SK-N-SH treated with all-trans-retinoic acid at 6 μM for 48 hours (cell line): ENCODE data around the gene DNAJB8.

Source experiments
- ATAC-seq: fragments of 200-7000 bp; cut with Tn5 transposase; 3 replicates; pipeline ENCODE4 v1.9.1; 2020; ENCODE audit warnings: mild to moderate bottlenecking, moderate library complexity
- BACH2 ChIP-seq: fragments of 250-450 bp; sonication (Bioruptor Pico); IDR thresholded peaks from 2 replicates; pipeline ENCODE4 v1.9.0; 2021; ENCODE audit warnings: mild to moderate bottlenecking, borderline replicate concordance
- CREB5 ChIP-seq: fragments of 250-450 bp; sonication (Bioruptor Pico); IDR thresholded peaks from 2 replicates; pipeline ENCODE4 v1.5.1; 2020; ENCODE audit warnings: low read depth, mild to moderate bottlenecking, moderate library complexity
- CSRNP3 ChIP-seq: fragments of 250-450 bp; sonication (Bioruptor Pico); IDR thresholded peaks from 2 replicates; pipeline ENCODE4 v1.5.1; 2021; ENCODE audit warnings: mild to moderate bottlenecking, moderate library complexity
- ESRRG ChIP-seq: fragments of 250-450 bp; sonication (Bioruptor Pico); IDR thresholded peaks from 2 replicates; pipeline ENCODE4 v1.6.1; 2021; ENCODE audit warnings: mild to moderate bottlenecking
- GLIS3 ChIP-seq: fragments of 250-450 bp; sonication (Bioruptor Pico); IDR thresholded peaks from 2 replicates; pipeline ENCODE4 v1.5.0; 2020; ENCODE audit warnings: mild to moderate bottlenecking, moderate library complexity
- ISL1 ChIP-seq: fragments of 250-450 bp; sonication (Bioruptor Pico); IDR thresholded peaks from 2 replicates; pipeline ENCODE4 v2.1.2; 2022; ENCODE audit warnings: mild to moderate bottlenecking, moderate library complexity
- PATZ1 ChIP-seq: fragments of 250-450 bp; sonication (Bioruptor Pico); IDR thresholded peaks from 2 replicates; pipeline ENCODE4 v1.8.0; 2020; ENCODE audit warnings: mild to moderate bottlenecking, moderate library complexity, borderline replicate concordance
- POU6F1 ChIP-seq: fragments of 250-450 bp; sonication (Bioruptor Pico); IDR thresholded peaks from 2 replicates; pipeline ENCODE4 v1.8.0; 2021; ENCODE audit warnings: low read depth, mild to moderate bottlenecking, moderate library complexity, borderline replicate concordance
- PPARA ChIP-seq: fragments of 250-450 bp; sonication (Bioruptor Pico); IDR thresholded peaks from 2 replicates; pipeline ENCODE4 v1.5.0; 2020; ENCODE audit warnings: mild to moderate bottlenecking, borderline replicate concordance
- RARB ChIP-seq: fragments of 250-450 bp; sonication (Bioruptor Pico); IDR thresholded peaks from 2 replicates; pipeline ENCODE4 v1.8.0; 2021; ENCODE audit warnings: mild to moderate bottlenecking, moderate library complexity
- SNAI2 ChIP-seq: fragments of 250-450 bp; sonication (Bioruptor Pico); IDR thresholded peaks from 2 replicates; pipeline ENCODE4 v1.5.0; 2020; ENCODE audit warnings: mild to moderate bottlenecking, moderate library complexity
- TOX ChIP-seq: fragments of 250-450 bp; sonication (Bioruptor Pico); IDR thresholded peaks from 2 replicates; pipeline ENCODE4 v1.8.0; 2021; ENCODE audit warnings: mild to moderate bottlenecking, moderate library complexity, borderline replicate concordance
- ZC3H10 ChIP-seq: fragments of 250-450 bp; sonication (Bioruptor Pico); IDR thresholded peaks from 2 replicates; pipeline ENCODE4 v1.5.1; 2021; ENCODE audit warnings: mild to moderate bottlenecking, moderate library complexity
- ZFP3 ChIP-seq: fragments of 250-450 bp; sonication (Bioruptor Pico); IDR thresholded peaks from 2 replicates; pipeline ENCODE4 v1.5.0; 2020; ENCODE audit warnings: mild to moderate bottlenecking, moderate library complexity
- ZFP30 ChIP-seq: fragments of 450-650 bp; formaldehyde crosslinking; IDR thresholded peaks from 2 replicates; pipeline ENCODE4 v1.5.0; 2022; ENCODE audit warnings: mild to moderate bottlenecking, moderate library complexity
- ZNF565 ChIP-seq: fragments of 450-650 bp; formaldehyde crosslinking; conservative IDR thresholded peaks from 2 replicates; pipeline ENCODE4 v1.5.0; 2020; ENCODE audit warnings: low read depth, mild to moderate bottlenecking, moderate library complexity
- ZNF70 ChIP-seq: fragments of 450-650 bp; formaldehyde crosslinking; IDR thresholded peaks from 2 replicates; pipeline ENCODE4 v1.5.0; 2020; ENCODE audit warnings: mild to moderate bottlenecking, moderate library complexity

DNAJB8 gene

GRCh38 chr3:128463354-128463753 is 3.3 kb downstream of the DNAJB8 start:
- TF ChIP-seq PPARA (CRISPR knock-in tag): no peak
- no peak for TF ChIP-seq TOX (CRISPR knock-in tag)
- no peak for TF ChIP-seq ZFP3 (CRISPR knock-in tag)
- TF ChIP-seq POU6F1 (CRISPR knock-in tag): no peak
- no peak for TF ChIP-seq ZNF70 (CRISPR knock-in tag)
- TF ChIP-seq RARB: no peak
- no peak for TF ChIP-seq SNAI2 (CRISPR knock-in tag)
- TF ChIP-seq ISL1: no peak
- no peak for TF ChIP-seq CSRNP3 (CRISPR knock-in tag)
- no peak for TF ChIP-seq PATZ1
- TF ChIP-seq CREB5: no peak
- no peak for TF ChIP-seq ZFP30 (CRISPR knock-in tag)
- TF ChIP-seq GLIS3: no peak
- ATAC-seq: no peak

- TF ChIP-seq ZNF565 (CRISPR knock-in tag) (no peak), ESRRG (CRISPR knock-in tag) (no peak), GLIS3 (no peak), ZC3H10 (CRISPR knock-in tag) (no peak), BACH2 (CRISPR knock-in tag) (no peak), ISL1 (no peak), CSRNP3 (CRISPR knock-in tag) (no peak), TOX (CRISPR knock-in tag) (no peak), ZFP30 (CRISPR knock-in tag) (no peak), RARB (no peak), POU6F1 (CRISPR knock-in tag) (no peak), PATZ1 (no peak), ZNF70 (CRISPR knock-in tag) (no peak), CREB5 (no peak), ZFP3 (CRISPR knock-in tag) (no peak)
- ATAC-seq: no peak
Observed at GRCh38 chr3:128462931-128463330, 3.8 kb downstream of the DNAJB8 start.
